DOHH2 (cell line): Measurements from ENCODE around the gene ZNF691.

Experiments
- EZH2phosphoT487 ChIP-seq: fragments of 200-600 bp; sonication (generic); IDR thresholded peaks from 2 replicates; pipeline ENCODE4 v1.6.1; 2017; ENCODE audit warnings: borderline replicate concordance, mild to moderate bottlenecking, antibody characterized with exemption, low read length, moderate library complexity, mixed read lengths
- TF ChIP-seq, protein P1 (sequence below): fragments of 200-600 bp; sonication (generic); IDR thresholded peaks from one replicate; pipeline ENCODE4 v1.5.1; 2014; ENCODE audit warnings: antibody characterized with exemption, mild to moderate bottlenecking, low read depth, low read length; ENCODE audit not compliant: poor library complexity, severe bottlenecking

- TF ChIP-seq, protein P1, sequence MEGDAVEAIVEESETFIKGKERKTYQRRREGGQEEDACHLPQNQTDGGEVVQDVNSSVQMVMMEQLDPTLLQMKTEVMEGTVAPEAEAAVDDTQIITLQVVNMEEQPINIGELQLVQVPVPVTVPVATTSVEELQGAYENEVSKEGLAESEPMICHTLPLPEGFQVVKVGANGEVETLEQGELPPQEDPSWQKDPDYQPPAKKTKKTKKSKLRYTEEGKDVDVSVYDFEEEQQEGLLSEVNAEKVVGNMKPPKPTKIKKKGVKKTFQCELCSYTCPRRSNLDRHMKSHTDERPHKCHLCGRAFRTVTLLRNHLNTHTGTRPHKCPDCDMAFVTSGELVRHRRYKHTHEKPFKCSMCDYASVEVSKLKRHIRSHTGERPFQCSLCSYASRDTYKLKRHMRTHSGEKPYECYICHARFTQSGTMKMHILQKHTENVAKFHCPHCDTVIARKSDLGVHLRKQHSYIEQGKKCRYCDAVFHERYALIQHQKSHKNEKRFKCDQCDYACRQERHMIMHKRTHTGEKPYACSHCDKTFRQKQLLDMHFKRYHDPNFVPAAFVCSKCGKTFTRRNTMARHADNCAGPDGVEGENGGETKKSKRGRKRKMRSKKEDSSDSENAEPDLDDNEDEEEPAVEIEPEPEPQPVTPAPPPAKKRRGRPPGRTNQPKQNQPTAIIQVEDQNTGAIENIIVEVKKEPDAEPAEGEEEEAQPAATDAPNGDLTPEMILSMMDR, result no peak
- no peak for TF ChIP-seq EZH2phosphoT487
Observed at GRCh38 chr1:42891465-42892138, 45.2 kb downstream of the ZNF691 start.
